GM21723 (cell line): ENCODE data around the gene FAM184B.
"Not testable (repeated sequence)": the region's sequence is repeated elsewhere in the genome, so short reads cannot be mapped to it uniquely, and the experiment has no call there.

Experiments
- ATAC-seq: cut with Tn5 transposase; IDR thresholded peaks from one replicate; pipeline ENCODE4 v1.9.1; 2021; ENCODE audit warnings: mild to moderate bottlenecking, moderate library complexity; ENCODE audit not compliant: unreplicated experiment

FAM184B gene

DNA sequence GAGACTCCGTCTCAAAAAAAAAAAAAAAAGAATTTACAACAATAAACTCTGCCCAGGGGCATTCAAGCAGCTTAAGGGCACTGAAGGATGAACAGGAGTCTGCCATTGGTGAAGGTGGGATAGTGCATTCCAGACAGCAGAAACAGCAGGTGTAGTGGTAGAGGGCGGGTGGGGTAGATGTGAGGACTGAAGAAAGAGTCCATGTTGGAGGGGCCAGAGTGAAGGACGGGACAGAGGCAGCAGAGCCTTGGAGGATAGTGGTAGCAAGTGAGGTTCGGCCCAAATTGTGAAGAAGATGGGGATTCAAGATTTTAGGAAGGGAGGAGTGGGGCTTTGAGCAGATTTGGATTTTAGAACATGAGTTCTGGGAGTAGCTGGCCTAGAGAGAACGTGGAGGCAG, 91.3 kb downstream of the FAM184B start:
- ATAC-seq, result no peak

DNA sequence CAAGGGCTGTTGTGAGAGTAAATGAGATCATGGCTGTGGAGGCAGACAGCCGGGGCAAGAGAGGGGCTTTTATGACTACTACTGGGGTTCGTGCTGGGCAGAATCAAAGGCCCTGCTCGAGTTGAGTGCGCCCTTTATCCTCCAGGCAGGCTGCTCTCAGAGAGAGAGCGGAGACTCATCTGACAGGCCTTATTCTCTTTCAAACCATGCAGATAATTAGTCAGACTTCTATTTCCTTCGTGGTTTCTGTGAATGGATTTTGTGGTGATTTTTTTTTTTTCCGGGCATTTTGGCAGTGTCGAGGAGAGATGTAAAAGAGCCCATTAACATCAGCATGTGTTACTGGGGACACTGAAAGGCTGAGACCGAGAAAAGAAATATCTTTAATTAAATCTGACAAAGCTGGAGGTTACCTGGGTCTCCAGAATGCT, 93.4 kb downstream of the FAM184B start:
- ATAC-seq, result no peak

DNA sequence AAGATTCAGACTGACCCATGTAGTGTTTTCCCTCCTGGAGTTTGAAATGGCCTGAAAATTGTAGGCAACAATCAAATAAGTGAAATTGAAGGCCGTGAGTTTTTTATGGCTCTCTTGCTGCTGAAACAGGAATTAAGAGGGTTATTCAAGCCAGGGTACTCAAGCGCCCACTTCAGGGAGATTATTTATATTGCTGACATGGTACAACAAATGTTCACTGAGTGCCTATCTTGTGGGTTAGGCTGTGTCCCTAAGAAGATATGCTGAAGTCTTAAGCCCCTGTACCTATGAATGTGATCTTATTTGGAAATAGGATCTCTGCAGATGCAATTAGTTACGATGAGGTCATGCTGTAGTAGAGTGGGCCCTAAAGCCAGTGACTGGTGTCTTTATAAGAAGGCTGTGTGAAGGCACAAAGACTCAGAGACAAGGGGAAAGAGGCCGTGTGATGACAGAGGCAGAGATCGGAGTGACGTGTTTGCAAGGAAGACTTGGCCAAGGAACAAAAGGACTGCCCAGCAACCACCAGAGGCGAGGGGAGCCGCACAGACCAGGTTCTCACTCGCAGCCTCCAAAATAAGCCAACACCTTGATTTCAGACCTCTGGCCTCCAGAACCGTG, 94.1 kb downstream of the FAM184B start:
- no peak for ATAC-seq

DNA sequence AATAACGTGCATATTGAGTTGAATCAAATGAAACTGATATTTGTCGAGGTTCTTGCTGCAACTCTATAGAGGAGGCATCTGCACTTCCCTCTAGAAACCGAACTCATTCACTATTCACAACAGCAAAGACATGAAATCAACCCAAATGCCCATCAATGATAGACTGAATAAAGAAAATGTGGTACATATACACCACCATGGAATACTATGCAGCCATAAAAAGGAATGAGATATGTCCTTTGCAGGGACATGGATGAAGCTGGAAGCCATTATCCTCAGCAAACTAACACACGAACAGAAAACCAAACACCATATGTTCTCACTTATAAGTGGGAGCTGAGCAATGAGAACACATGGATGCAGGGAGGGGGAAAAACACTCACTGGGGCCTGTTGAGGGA, 96.8 kb downstream of the FAM184B start:
- not testable (repeated sequence) for ATAC-seq

DNA sequence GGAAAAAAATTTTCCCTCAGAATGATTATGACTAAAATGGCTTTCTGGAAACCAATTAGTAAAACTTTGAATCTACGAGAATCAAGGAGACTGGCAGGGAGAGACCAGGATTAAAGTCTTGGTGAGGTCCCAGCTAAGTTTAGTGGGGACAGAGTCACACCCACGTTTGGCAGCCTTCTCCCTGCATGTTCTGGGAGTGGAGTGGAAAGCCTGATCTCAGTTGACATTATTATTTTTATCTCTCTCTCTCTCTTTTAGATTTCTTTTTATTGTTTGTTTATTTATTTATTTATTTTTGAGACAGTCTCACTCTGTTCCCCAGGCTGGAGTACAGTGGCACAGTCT, 99.2 kb downstream of the FAM184B start:
- no peak for ATAC-seq

DNA sequence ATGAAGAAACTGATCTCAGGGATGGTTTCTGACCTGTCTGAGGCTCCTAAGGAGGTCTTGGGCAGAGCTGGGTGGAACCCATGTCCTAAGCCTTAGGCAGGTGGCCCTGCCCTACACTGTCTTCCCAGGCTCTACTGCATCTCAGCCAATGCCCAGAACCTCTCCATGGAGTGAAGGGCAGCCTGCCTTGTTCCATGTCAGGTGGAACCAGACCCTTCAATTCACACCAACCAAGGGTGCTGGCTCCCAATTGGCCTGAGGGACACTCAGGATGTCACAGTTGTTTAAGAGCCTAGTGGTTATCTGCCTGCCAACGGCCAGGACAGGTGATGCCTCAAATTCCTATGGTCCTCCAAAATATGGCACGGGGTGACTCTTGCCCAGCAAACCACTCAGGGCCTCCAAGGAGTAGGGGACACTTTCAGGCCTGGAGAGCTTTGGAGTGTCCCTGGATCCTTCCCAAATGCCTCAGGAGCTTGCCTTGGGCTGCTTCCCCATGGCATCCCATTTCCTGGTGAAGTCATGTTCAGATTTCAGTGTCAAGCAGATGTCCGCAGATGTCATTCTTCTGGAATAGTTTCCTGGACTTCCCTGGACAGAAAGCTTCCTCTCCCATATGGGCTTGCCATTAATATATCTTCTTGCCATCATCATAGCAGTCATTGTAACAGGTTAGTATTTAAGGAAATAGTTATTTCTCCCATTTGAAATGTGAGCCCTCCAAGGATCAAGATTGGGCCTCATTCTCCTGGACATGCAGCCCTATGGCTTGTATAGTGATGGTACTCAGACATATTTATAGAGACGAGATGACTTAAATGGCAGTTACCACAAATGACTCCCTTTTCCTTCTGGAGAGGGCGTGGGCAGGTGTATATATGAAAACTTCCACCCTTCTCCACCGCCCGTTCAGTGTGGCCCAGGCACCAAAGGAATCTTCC, 99.9 kb downstream of the FAM184B start:
- ATAC-seq, result no peak

DNA sequence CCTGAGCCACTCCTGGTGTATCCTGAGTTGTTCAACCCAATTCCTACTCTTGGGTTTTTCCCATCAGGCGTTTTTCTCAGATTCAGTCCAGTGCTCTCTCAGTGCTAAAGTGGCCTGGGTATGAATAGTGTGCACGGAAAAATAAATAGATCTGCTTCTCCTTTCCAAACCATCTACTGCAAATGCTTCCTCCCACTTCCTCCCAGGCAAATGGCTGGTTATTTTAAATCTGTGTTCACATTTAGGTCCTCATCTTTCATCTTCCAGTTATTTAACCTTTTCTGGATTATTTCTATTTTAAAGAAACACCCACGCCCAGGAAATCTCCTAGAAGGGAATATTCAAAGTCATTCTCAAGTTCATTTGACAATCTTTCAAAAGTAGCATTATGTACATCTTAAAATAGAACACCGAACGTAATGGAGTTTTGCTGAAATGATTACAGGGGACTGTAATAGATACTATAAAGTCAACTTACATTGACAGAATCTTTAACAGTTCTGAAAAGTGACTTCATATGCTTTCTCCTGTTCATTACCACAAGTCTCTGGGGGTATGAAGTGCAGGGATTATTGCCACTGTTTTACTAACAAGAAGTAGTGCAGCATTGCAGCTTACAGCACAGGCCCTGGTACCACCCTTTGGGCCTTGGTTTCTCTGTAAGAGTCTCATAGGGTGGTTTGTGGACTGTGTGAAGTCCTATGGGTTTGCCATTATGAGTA, 100.7 kb downstream of the FAM184B start:
- no peak for ATAC-seq

DNA sequence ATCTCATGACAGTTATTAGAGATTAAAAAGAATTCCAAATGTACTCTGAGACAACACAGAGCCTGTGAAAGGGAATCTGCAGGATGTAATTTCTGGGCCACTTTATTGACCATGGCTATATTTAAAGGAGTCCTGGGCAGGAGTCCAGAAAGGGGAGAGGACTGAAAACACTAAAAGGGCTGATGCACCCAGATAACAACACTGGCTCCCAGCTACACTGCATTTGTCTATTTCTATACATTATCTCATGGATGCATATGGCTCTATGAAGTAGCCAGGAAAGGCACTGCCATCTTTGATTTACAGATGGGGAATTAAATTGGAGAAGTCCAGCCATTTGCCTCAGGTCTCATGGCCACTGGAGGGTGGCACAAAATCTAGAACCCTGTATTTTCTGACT, 111.0 kb downstream of the FAM184B start:
- ATAC-seq, result no peak

DNA sequence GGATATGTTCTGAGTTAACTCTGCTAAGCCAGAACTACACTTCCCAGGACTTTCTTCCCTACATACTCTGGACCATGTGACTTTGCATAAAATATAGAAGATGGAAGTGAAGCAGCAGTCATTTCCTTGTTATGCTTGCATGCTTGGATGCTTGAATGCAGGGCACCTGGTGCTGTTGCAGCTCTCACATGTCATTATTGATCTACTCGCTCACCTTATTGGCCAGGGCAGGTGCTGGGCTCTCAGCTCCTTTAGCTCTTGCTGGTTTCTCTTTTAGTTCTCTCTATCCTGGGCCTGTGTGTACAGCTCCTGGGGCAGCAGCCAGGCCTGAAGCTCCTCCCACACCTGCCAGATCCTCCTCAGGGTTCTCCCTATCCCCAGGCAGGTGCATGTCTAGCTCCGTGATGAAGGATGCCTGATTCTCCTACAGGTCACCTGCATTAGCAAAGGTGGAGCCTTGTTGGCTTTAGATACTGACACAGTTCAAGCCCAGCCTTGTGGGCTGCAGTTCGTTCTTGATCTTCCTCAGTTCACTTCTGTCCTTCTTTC, 113.7 kb downstream of the FAM184B start:
- no peak for ATAC-seq

DNA sequence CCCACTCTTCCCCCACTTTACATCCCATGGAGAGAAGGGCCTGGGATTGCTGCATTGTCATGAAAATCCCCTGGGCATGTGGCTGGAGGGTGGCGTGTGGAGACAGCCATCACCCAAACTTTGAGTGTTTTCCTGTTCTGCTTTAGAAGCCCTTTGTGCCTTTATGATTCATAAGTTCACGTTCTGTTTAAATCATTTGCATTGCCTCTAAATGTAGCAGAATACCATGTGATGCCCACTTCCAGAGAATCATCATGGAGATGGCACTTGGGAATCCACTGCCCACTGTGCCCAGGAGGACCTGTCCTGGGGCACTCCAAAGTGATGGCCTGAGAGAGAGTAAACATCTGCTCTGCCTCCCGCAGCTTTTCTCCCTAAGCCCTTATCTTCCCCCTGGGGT, 114.2 kb downstream of the FAM184B start:
- ATAC-seq, result no peak

DNA sequence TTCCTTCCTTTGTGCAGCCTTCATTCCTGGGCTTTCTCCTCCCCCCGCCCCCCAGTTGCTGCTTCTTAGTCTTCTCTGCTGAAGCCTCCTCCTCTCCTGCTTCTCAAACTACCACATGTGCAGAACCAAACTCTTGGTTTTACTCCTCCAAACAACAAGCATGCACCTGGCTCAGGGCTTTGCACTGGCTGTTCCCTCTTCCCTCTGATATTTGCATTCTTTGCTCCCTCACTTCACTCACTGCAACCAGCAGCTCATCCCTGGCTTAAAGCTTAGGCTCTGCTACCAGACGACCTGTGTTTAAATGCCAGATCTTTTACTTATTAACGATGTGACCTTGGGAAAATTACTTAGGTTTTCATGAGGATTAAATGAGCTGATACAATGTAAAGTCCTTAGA, 115.6 kb downstream of the FAM184B start:
- no peak for ATAC-seq

DNA sequence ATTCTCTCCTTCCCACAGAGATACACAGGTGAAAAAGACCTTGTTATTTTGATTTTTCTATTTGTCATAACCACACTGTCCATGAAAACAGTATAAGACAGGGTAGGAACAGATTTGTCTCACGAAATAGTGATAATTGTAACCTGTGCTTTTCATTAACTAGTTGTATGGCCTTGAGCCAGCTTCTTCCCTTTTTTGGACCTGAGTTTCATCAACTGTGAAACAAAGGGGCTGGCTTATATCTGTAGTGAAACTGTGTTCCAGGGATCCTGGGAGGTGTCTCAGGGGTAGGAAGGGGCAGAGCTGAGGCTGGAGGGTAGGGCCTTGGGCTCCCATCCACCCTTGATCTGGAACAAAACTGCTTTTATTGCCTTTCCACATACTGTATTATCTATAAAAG, 116.1 kb downstream of the FAM184B start:
- ATAC-seq, result no peak

DNA sequence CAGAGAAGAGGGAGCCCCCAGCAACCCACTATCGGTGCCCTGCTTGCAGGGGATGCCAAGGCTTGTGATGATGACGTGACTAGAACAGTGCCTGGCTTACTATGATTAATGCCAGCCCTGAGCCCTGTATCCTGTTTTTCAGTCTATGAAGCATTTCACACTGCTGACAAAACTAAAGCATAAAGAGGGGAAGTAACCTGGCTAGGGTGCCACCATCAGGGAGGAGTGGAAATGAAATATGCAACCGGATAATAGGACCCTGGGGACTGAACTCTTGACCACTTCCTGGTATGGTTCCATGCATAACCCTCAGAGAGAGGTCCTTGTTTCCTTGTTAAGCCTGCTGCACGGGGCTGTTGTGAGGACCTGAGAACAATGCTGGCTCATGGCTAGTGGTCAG, 116.7 kb downstream of the FAM184B start:
- ATAC-seq, result peak; percentile 87

DNA sequence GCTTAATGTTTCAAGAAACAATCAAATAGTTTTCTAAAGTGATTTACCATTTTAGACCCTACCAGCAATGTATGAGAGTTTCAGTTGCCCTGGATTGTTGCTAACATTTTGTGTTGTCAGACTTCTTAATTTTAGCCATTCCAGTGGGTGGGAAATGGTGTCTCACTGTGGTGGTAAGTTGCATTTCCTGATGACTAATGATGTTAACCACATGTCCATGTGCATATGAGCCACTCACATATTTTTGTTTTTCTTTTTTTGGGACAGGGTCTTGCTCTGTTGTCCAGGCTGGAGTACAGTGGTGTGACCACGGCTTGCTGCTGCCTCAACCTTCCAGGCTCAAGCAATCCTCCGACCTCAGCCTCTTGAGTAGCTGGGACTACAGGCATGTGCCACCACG, 118.7 kb downstream of the FAM184B start:
- no peak for ATAC-seq

DNA sequence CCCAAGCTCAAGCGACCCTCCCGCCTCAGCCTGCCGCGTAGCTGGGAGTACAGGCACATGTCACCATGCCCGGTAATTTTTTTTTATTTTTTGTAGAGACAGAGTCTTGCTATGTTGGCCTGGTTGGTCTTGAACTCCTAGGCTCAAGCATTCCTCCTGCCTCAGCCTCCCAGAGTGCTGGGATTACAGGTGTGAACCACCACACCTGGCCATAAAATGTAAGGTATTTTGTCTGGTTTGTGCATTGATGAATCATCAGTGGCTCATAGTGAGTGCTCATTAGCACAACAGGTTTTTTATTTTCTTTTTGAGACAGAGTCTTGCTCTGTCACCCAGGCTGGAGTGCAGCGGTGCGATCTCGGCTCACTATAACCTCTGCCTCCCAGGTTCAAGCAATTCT, 122.2 kb downstream of the FAM184B start:
- ATAC-seq, result not testable (repeated sequence)

DNA sequence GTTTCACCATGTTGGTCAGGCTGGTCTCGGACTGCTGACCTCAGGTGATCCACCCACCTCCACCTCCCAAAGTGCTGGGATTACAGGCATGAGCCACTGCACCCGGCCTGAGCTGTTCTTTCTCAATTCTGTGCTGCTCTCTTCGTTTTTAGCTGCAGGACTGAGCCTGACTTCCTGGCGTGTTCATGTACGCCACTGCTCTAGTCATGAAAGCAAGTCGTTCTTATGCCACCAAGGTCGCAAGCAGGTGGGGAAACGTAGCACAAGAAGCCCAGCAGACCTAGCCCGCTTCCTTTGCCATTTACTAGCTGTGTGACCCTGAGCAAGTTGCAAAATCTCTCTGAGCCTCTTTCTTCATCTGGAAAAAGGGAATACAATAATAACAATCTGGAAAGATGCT, 123.6 kb downstream of the FAM184B start:
- ATAC-seq, result no peak

DNA sequence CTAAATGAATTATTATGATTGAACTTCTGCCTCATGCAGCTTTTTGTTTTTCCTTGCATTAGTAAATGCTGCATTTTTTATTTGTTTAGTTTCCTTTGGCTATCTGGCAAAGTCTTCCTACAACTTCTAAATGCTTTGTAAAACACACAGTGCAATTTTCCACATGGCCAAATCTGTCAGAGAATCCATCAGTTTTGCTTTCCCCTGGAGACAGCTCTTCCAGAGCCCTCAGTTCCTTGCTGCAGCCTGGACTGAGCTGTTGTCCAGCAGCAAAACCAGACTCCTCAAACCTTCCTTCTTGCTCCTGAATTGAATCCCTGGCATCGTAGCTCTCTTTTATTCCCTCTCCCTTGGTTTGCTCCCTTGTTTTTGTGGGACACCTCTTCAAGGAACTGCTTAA, 124.3 kb downstream of the FAM184B start:
- ATAC-seq, result no peak

DNA sequence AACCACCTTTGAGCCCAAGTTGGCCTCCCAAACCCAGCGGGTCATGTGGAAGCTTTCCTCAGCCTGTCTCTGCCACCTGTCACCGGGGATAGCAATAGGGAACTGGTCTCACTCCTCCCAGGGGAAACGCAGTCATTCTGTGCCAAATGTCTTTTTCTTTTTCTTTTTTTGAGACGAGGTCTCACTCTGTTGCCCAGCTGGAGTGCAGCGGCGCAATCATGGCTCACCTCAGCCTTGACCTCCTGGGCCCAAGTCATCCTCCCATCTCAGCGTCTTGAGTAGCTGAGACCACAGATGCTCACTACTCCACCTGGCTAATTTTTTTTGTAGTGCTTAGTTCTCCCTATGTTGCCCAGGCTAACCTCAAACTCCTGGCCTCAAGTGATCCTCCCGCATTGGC, 126.7 kb downstream of the FAM184B start:
- no peak for ATAC-seq

DNA sequence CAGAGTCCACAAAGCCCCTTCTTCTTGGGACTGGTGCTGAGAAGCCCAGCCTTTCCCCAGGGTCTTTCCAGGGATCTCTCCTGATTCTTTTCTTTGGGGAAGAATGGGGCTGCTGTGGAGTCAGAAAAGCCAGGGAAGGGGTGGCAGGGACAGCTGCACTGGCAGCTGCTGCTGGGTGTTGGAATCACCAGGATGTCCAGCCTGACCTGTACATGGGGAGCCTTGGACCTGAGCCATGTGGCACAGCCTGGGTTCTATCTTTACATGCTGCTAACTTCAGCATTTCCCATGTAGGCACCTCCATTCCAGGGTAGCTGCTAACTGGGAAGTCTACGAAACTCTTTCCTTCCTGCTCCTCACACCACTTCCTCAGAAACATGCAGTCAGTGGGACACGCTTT, 131.0 kb downstream of the FAM184B start:
- ATAC-seq, result no peak

DNA sequence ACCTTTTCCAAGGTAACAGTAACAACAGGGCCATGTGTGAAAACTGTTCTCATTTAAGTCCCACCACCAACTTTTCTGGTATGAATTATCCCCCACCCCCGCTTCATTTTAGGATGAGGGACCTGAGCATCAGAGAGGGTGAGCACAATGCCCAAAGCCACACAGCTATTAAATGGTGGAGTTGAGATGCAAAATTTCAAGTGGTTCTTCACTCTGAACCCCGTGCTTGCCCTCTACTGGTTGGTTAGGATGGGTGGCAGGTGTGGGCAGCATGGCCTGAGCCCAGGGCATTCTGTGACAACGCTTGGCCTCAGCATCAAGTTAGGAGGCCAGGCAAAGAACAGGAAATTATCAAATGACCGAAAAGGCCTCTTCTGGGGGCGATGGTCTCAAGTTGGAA, 133.5 kb downstream of the FAM184B start:
- ATAC-seq, result no peak

DNA sequence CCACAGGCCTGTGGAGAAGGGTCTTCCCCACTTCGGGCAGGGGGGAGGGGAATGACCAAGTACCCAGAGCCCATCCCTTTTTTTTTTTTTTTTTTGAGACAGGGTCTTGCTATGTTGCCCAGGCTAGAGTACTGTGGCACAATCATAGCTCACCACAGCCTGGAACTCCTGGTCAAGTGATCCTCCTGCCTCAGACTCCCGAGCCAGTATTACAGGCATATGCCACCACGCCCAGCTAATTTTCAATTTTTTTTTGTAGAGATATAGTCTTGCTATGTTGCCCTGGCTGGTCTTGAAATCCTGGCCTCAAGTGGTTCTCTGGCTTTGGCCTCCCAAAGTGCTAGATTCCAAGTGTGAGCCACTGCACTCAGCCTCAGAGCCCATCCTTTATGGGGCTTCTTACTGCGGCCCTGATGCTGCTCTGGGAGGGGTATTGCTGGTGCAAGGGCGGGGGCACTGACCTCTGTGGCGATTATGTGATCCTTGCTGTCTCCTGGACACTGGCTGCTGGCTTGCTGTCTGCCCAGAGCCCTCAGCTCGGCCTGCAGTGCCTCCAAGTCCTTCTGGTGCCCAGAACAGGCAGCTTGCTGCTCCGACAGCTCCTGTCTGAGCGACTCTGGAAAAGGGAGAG, 134.1 kb downstream of the FAM184B start:
- no peak for ATAC-seq
